Hematopoietic multipotent progenitor cell treated with erythropoietin and hydrocortisone succinate and interleukin-3 and kit ligand, for 8 days (in vitro differentiated cells): ENCODE results near the gene DMRT2.

Experiments used
- DNase-seq: peaks from one replicate; pipeline ENCODE4 v3.0.0-alpha.2; 2015

Gene DMRT2

GRCh38 chr9:1048231-1048619 is 1.9 kb upstream of the DMRT2 start:
- DNase-seq: no peak

GRCh38 chr9:1048811-1049210 is 1.3 kb upstream of the DMRT2 start:
- DNase-seq: no peak

GRCh38 chr9:1049641-1050040 is 516 bp upstream of the DMRT2 start:
- DNase-seq: peak; percentile 19

GRCh38 chr9:1051210-1051583 is 1.0 kb downstream of the DMRT2 start:
- DNase-seq: no peak

- peak; percentile 5 for DNase-seq
Observed at GRCh38 chr9:1051584-1052275, 1.6 kb downstream of the DMRT2 start.

GRCh38 chr9:1052365-1053281 is 2.5 kb downstream of the DMRT2 start:
- no peak for DNase-seq

- no peak for DNase-seq
Observed at GRCh38 chr9:1053282-1053621, 3.1 kb downstream of the DMRT2 start.

GRCh38 chr9:1053986-1054425 is 3.8 kb downstream of the DMRT2 start:
- DNase-seq: no peak

- DNase-seq: no peak
Observed at GRCh38 chr9:1055166-1055565, 5.0 kb downstream of the DMRT2 start.

- DNase-seq: no peak
Observed at GRCh38 chr9:1057910-1058309, 7.8 kb downstream of the DMRT2 start.

- DNase-seq: no peak
Observed at GRCh38 chr9:1058826-1059487, 8.8 kb downstream of the DMRT2 start.

GRCh38 chr9:1065130-1065529 is 15.0 kb downstream of the DMRT2 start:
- DNase-seq: no peak

- no peak for DNase-seq
Observed at GRCh38 chr9:1070692-1071091, 20.5 kb downstream of the DMRT2 start.

GRCh38 chr9:1071730-1072129 is 21.6 kb downstream of the DMRT2 start:
- no peak for DNase-seq

GRCh38 chr9:1073497-1073896 is 23.3 kb downstream of the DMRT2 start:
- DNase-seq: no peak

- no peak for DNase-seq
Observed at GRCh38 chr9:1077616-1078015, 27.5 kb downstream of the DMRT2 start.

GRCh38 chr9:1083325-1083913 is 33.3 kb downstream of the DMRT2 start:
- DNase-seq: no peak

- no peak for DNase-seq
Observed at GRCh38 chr9:1085086-1085485, 34.9 kb downstream of the DMRT2 start.

- DNase-seq: no peak
Observed at GRCh38 chr9:1086517-1086916, 36.4 kb downstream of the DMRT2 start.

- DNase-seq: no peak
Observed at GRCh38 chr9:1087120-1087881, 37.1 kb downstream of the DMRT2 start.

GRCh38 chr9:1094749-1095148 is 44.6 kb downstream of the DMRT2 start:
- DNase-seq: no peak

- DNase-seq: no peak
Observed at GRCh38 chr9:1096155-1096964, 46.2 kb downstream of the DMRT2 start.
